HEK293 (cell line): Measurements from ENCODE around the gene NDST1.

ENCODE experiments used
- CTCF ChIA-PET: fragments of 350-600 bp; formaldehyde crosslinking; extraction: SDS; loops from one replicate; lab custom pipeline; 2021; ENCODE audit warnings: antibody characterized with exemption; lab: Yijun Ruan, JAX
- POLR2A ChIA-PET: fragments of 300-600 bp; formaldehyde crosslinking; extraction: SDS; loops from one replicate; lab custom pipeline; 2020; ENCODE audit warnings: antibody characterized with exemption, inconsistent platforms; lab: Yijun Ruan, JAX
- H3K27ac ChIP-seq: fragments of 200-500 bp; sonication (Bioruptor generic); 2 replicates; pipeline ENCODE4 v1.5.1; 2014; ENCODE audit warnings: low read depth, low read length, control low read depth, inconsistent platforms; ENCODE audit errors: extremely low read depth
- H3K36me3 ChIP-seq, 2 experiments: fragments of 200-500 bp in 1 of 2; sonication (Bioruptor generic) in 1 of 2; 1 replicate in 1 of 2; 2 replicates in 1 of 2; pipeline ENCODE4 v1.5.1; 2014 to 2017; ENCODE audit warnings: inconsistent platforms in 2 of 2, low read length in 2 of 2; ENCODE audit not compliant: control insufficient read depth in 2 of 2, insufficient read depth in 1 of 2
- H3K4me1 ChIP-seq: fragments of 200-500 bp; sonication (Bioruptor generic); 2 replicates; pipeline ENCODE4 v1.5.1; 2014; ENCODE audit warnings: mild to moderate bottlenecking, low read length, inconsistent platforms; ENCODE audit not compliant: control insufficient read depth, insufficient read depth
- H3K4me3 ChIP-seq: 2 replicates; pipeline ENCODE4 v1.5.1; 2011; ENCODE audit warnings: low read depth, mild to moderate bottlenecking, control low read depth, low read length, moderate library complexity
- H3K9me3 ChIP-seq: fragments of 200-500 bp; sonication (Bioruptor generic); 2 replicates; pipeline ENCODE4 v1.5.1; 2014; ENCODE audit warnings: low read depth, low read length, inconsistent platforms; ENCODE audit not compliant: control insufficient read depth, insufficient read depth
- REPIN1 ChIP-seq: fragments of 450-650 bp; formaldehyde crosslinking; IDR thresholded peaks from 2 replicates; pipeline ENCODE4 v1.5.1; 2017; ENCODE audit warnings: missing biosample characterization, missing genetic modification characterization, low read depth
- ZBTB48 ChIP-seq: fragments of 450-650 bp; formaldehyde crosslinking; IDR thresholded peaks from 2 replicates; pipeline ENCODE4 v1.5.1; 2016; ENCODE audit warnings: missing biosample characterization, missing genetic modification characterization
- ZFP37 ChIP-seq: fragments of 450-650 bp; formaldehyde crosslinking; IDR thresholded peaks from 2 replicates; pipeline ENCODE4 v1.5.1; 2016; ENCODE audit warnings: missing biosample characterization, missing genetic modification characterization
- ZNF133 ChIP-seq: fragments of 450-650 bp; formaldehyde crosslinking; IDR thresholded peaks from 2 replicates; pipeline ENCODE4 v1.5.1; 2016; ENCODE audit warnings: missing biosample characterization, missing genetic modification characterization
- ZNF223 ChIP-seq: fragments of 450-650 bp; formaldehyde crosslinking; IDR thresholded peaks from 2 replicates; pipeline ENCODE4 v1.5.1; 2016; ENCODE audit warnings: missing biosample characterization, missing genetic modification characterization
- ZNF292 ChIP-seq: fragments of 450-650 bp; formaldehyde crosslinking; IDR thresholded peaks from 2 replicates; pipeline ENCODE4 v1.5.1; 2016; ENCODE audit warnings: low read depth, missing biosample characterization, missing genetic modification characterization, borderline replicate concordance
- ZNF354C ChIP-seq: fragments of 450-650 bp; formaldehyde crosslinking; IDR thresholded peaks from 2 replicates; pipeline ENCODE4 v1.5.1; 2016; ENCODE audit warnings: missing biosample characterization, missing genetic modification characterization, low read depth, borderline replicate concordance
- ZNF433 ChIP-seq: fragments of 450-650 bp; formaldehyde crosslinking; IDR thresholded peaks from 2 replicates; pipeline ENCODE4 v1.5.1; 2016; ENCODE audit warnings: missing biosample characterization, missing genetic modification characterization, low read depth
- ZNF48 ChIP-seq: fragments of 450-650 bp; formaldehyde crosslinking; IDR thresholded peaks from 2 replicates; pipeline ENCODE4 v1.5.1; 2016; ENCODE audit warnings: missing biosample characterization, missing genetic modification characterization
- ZNF529 ChIP-seq: fragments of 450-650 bp; formaldehyde crosslinking; IDR thresholded peaks from 2 replicates; pipeline ENCODE4 v1.5.1; 2017; ENCODE audit warnings: missing genetic modification characterization, missing biosample characterization; ENCODE audit not compliant: insufficient replicate concordance
- ZNF561 ChIP-seq: fragments of 450-650 bp; IDR thresholded peaks from 2 replicates; pipeline ENCODE4 v1.5.1; 2018; ENCODE audit warnings: missing biosample characterization, missing genetic modification characterization, borderline replicate concordance
- ZNF585B ChIP-seq: fragments of 450-650 bp; formaldehyde crosslinking; IDR thresholded peaks from 2 replicates; pipeline ENCODE4 v1.5.1; 2016; ENCODE audit warnings: missing biosample characterization, missing genetic modification characterization
- ZNF76 ChIP-seq: fragments of 450-650 bp; formaldehyde crosslinking; IDR thresholded peaks from 2 replicates; pipeline ENCODE4; 2016; ENCODE audit warnings: low read depth, missing biosample characterization, missing genetic modification characterization, borderline replicate concordance
- TF ChIP-seq, protein P1 (sequence below): fragments of 450-650 bp; formaldehyde crosslinking; IDR thresholded peaks from 2 replicates; pipeline ENCODE4 v1.5.0; 2017; ENCODE audit warnings: missing biosample characterization, missing genetic modification characterization, borderline replicate concordance
- TF ChIP-seq, protein P2 (sequence below): fragments of 450-650 bp; formaldehyde crosslinking; IDR thresholded peaks from 2 replicates; pipeline ENCODE4 v1.5.1; 2016; ENCODE audit warnings: missing biosample characterization, missing genetic modification characterization, borderline replicate concordance
- TF ChIP-seq, protein P3 (sequence below): fragments of 450-650 bp; formaldehyde crosslinking; IDR thresholded peaks from 2 replicates; pipeline ENCODE4 v1.5.1; 2016; ENCODE audit warnings: missing biosample characterization, missing genetic modification characterization
- TF ChIP-seq, protein P4 (sequence below): fragments of 450-650 bp; formaldehyde crosslinking; IDR thresholded peaks from 2 replicates; pipeline ENCODE4 v1.5.1; 2016; ENCODE audit warnings: missing biosample characterization, missing genetic modification characterization
- TF ChIP-seq, protein P5 (sequence below): fragments of 450-650 bp; formaldehyde crosslinking; IDR thresholded peaks from 2 replicates; pipeline ENCODE4 v1.5.1; 2017; ENCODE audit warnings: missing biosample characterization, missing genetic modification characterization
- TF ChIP-seq, protein P6 (sequence below): fragments of 450-650 bp; formaldehyde crosslinking; IDR thresholded peaks from 2 replicates; pipeline ENCODE4 v1.5.1; 2016; ENCODE audit warnings: missing biosample characterization, missing genetic modification characterization

Gene NDST1

DNA sequence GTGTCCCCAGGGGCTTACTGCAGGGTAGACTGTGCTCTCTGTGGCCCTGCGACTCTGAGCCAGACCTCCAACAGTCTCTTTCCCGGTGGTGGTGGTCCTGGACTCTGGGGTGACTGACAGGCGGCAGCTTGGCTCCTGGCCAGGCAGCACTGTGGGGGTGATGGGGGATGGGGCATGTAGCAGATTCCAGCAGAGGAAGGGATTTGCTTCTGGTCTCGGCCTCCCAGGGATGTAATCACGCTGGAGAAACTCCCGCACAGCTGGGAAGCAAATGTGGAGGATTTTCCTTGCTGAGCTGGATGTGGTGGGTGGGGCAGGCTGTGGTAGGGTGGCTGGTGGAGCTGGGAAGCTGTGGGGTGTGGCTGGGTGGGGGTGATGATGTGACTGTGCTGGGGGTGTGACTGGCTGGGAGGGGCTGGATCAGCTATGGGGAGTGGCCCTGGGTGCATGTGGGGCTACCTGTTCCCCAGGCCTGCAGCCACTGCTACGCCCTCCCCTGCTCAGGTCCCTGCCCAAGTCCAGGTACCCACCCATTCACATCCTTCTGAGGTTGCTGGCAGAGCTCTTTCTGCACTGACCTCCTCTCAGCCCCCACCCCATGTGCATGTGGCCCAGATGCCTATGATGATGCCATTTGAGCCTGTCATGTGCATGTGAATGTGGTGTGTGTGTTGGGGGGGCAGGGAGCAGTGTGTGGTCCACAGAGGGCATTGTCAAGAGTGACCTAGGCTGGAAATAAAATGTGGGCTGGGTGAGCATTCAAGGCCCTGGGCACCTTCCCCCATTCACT lies 3.8 kb downstream of the NDST1 start:
- CTCF ChIA-PET = interaction anchor here (0.5 to 2.8 kb wide), 5 partner anchors 13 to 803 kb away, joined by 3 to 7 read pairs (median 4); no protein-coding TSS in a partner anchor
- Histone ChIP-seq H3K9me3 (no peaks in the 10 kb centered on the region), H3K36me3 (no peaks in the 10 kb centered on the region), H3K4me1 (peaks cover 34% of the 10 kb centered on the region), H3K27ac (no peak overlapping the region), H3K4me3 (no peak overlapping the region)
- POLR2A ChIA-PET = interaction anchor here (0.9 to 1.4 kb wide), 2 partner anchors 62 to 246 kb away, joined by 4 to 7 read pairs; no protein-coding TSS in a partner anchor
- TF ChIP-seq ZNF292 (tag by site-specific recombination) (no peak), ZBTB48 (tag by site-specific recombination) (no peak), ZNF223 (tag by site-specific recombination) (no peak), ZNF433 (no peak), ZNF133 (no peak), ZNF585B (tag by site-specific recombination) (no peak), REPIN1 (no peak), ZNF76 (tag by site-specific recombination) (no peak), ZNF48 (tag by site-specific recombination) (no peak), ZNF529 (tag by site-specific recombination) (no peak), ZFP37 (tag by site-specific recombination) (no peak), ZNF561 (tag by site-specific recombination) (no peak), ZNF354C (no peak)
- TF ChIP-seq, protein P1, sequence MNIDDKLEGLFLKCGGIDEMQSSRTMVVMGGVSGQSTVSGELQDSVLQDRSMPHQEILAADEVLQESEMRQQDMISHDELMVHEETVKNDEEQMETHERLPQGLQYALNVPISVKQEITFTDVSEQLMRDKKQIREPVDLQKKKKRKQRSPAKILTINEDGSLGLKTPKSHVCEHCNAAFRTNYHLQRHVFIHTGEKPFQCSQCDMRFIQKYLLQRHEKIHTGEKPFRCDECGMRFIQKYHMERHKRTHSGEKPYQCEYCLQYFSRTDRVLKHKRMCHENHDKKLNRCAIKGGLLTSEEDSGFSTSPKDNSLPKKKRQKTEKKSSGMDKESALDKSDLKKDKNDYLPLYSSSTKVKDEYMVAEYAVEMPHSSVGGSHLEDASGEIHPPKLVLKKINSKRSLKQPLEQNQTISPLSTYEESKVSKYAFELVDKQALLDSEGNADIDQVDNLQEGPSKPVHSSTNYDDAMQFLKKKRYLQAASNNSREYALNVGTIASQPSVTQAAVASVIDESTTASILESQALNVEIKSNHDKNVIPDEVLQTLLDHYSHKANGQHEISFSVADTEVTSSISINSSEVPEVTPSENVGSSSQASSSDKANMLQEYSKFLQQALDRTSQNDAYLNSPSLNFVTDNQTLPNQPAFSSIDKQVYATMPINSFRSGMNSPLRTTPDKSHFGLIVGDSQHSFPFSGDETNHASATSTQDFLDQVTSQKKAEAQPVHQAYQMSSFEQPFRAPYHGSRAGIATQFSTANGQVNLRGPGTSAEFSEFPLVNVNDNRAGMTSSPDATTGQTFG (tag by site-specific recombination) = no peak
- TF ChIP-seq, protein P2, sequence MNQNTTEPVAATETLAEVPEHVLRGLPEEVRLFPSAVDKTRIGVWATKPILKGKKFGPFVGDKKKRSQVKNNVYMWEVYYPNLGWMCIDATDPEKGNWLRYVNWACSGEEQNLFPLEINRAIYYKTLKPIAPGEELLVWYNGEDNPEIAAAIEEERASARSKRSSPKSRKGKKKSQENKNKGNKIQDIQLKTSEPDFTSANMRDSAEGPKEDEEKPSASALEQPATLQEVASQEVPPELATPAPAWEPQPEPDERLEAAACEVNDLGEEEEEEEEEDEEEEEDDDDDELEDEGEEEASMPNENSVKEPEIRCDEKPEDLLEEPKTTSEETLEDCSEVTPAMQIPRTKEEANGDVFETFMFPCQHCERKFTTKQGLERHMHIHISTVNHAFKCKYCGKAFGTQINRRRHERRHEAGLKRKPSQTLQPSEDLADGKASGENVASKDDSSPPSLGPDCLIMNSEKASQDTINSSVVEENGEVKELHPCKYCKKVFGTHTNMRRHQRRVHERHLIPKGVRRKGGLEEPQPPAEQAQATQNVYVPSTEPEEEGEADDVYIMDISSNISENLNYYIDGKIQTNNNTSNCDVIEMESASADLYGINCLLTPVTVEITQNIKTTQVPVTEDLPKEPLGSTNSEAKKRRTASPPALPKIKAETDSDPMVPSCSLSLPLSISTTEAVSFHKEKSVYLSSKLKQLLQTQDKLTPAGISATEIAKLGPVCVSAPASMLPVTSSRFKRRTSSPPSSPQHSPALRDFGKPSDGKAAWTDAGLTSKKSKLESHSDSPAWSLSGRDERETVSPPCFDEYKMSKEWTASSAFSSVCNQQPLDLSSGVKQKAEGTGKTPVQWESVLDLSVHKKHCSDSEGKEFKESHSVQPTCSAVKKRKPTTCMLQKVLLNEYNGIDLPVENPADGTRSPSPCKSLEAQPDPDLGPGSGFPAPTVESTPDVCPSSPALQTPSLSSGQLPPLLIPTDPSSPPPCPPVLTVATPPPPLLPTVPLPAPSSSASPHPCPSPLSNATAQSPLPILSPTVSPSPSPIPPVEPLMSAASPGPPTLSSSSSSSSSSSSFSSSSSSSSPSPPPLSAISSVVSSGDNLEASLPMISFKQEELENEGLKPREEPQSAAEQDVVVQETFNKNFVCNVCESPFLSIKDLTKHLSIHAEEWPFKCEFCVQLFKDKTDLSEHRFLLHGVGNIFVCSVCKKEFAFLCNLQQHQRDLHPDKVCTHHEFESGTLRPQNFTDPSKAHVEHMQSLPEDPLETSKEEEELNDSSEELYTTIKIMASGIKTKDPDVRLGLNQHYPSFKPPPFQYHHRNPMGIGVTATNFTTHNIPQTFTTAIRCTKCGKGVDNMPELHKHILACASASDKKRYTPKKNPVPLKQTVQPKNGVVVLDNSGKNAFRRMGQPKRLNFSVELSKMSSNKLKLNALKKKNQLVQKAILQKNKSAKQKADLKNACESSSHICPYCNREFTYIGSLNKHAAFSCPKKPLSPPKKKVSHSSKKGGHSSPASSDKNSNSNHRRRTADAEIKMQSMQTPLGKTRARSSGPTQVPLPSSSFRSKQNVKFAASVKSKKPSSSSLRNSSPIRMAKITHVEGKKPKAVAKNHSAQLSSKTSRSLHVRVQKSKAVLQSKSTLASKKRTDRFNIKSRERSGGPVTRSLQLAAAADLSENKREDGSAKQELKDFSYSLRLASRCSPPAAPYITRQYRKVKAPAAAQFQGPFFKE (tag by site-specific recombination) = no peak
- TF ChIP-seq, protein P3, sequence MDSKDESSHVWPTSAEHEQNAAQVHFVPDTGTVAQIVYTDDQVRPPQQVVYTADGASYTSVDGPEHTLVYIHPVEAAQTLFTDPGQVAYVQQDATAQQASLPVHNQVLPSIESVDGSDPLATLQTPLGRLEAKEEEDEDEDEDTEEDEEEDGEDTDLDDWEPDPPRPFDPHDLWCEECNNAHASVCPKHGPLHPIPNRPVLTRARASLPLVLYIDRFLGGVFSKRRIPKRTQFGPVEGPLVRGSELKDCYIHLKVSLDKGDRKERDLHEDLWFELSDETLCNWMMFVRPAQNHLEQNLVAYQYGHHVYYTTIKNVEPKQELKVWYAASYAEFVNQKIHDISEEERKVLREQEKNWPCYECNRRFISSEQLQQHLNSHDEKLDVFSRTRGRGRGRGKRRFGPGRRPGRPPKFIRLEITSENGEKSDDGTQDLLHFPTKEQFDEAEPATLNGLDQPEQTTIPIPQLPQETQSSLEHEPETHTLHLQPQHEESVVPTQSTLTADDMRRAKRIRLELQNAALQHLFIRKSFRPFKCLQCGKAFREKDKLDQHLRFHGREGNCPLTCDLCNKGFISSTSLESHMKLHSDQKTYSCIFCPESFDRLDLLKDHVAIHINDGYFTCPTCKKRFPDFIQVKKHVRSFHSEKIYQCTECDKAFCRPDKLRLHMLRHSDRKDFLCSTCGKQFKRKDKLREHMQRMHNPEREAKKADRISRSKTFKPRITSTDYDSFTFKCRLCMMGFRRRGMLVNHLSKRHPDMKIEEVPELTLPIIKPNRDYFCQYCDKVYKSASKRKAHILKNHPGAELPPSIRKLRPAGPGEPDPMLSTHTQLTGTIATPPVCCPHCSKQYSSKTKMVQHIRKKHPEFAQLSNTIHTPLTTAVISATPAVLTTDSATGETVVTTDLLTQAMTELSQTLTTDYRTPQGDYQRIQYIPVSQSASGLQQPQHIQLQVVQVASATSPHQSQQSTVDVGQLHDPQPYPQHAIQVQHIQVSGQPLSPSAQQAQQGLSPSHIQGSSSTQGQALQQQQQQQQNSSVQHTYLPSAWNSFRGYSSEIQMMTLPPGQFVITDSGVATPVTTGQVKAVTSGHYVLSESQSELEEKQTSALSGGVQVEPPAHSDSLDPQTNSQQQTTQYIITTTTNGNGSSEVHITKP (tag by site-specific recombination) = no peak
- TF ChIP-seq, protein P4, sequence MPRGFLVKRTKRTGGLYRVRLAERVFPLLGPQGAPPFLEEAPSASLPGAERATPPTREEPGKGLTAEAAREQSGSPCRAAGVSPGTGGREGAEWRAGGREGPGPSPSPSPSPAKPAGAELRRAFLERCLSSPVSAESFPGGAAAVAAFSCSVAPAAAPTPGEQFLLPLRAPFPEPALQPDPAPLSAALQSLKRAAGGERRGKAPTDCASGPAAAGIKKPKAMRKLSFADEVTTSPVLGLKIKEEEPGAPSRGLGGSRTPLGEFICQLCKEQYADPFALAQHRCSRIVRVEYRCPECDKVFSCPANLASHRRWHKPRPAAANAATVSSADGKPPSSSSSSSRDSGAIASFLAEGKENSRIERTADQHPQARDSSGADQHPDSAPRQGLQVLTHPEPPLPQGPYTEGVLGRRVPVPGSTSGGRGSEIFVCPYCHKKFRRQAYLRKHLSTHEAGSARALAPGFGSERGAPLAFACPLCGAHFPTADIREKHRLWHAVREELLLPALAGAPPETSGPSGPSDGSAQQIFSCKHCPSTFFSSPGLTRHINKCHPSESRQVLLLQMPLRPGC (tag by site-specific recombination) = peak; percentile 7; the same call in 1 of the 2 replicates
- TF ChIP-seq, protein P5, sequence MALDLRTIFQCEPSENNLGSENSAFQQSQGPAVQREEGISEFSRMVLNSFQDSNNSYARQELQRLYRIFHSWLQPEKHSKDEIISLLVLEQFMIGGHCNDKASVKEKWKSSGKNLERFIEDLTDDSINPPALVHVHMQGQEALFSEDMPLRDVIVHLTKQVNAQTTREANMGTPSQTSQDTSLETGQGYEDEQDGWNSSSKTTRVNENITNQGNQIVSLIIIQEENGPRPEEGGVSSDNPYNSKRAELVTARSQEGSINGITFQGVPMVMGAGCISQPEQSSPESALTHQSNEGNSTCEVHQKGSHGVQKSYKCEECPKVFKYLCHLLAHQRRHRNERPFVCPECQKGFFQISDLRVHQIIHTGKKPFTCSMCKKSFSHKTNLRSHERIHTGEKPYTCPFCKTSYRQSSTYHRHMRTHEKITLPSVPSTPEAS (tag by site-specific recombination) = no peak
- TF ChIP-seq, protein P6, sequence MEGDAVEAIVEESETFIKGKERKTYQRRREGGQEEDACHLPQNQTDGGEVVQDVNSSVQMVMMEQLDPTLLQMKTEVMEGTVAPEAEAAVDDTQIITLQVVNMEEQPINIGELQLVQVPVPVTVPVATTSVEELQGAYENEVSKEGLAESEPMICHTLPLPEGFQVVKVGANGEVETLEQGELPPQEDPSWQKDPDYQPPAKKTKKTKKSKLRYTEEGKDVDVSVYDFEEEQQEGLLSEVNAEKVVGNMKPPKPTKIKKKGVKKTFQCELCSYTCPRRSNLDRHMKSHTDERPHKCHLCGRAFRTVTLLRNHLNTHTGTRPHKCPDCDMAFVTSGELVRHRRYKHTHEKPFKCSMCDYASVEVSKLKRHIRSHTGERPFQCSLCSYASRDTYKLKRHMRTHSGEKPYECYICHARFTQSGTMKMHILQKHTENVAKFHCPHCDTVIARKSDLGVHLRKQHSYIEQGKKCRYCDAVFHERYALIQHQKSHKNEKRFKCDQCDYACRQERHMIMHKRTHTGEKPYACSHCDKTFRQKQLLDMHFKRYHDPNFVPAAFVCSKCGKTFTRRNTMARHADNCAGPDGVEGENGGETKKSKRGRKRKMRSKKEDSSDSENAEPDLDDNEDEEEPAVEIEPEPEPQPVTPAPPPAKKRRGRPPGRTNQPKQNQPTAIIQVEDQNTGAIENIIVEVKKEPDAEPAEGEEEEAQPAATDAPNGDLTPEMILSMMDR (tag by site-specific recombination) = no peak
